ENCODE data around the gene BMP6.

BMP6 gene

GRCh38 chr6:7899889-7900213 is 174.0 kb downstream of the BMP6 start:
- Histone ChIP-seq H3K36me3 (ENCODE audit: insufficient read depth, low read length) (peaks cover 99% of the 10 kb centered on the region), H3K9ac (ENCODE audit: low read depth, low read length) (no peak overlapping the region), H3K9me3 (ENCODE audit: insufficient read depth, low read depth, low read length) (no peaks in the 10 kb centered on the region), H3K27ac (ENCODE audit: low read depth, low read length) (no peak overlapping the region), H3K4me1 (ENCODE audit: insufficient read depth, low read length) (no peaks in the 10 kb centered on the region), H3K4me3 (ENCODE audit: low read length) (no peak overlapping the region), H3K27me3 (ENCODE audit: insufficient read depth, low read length) (no peaks in the 10 kb centered on the region)
- 89% methylated on average over 4 of the region's 4 CpGs for WGBS

- WGBS, result 90% methylated on average over 2 of the region's 2 CpGs
- H3K4me3 ChIP-seq (ENCODE audit: low read length), result no peak overlapping the region
- no peak overlapping the region for H3K9ac ChIP-seq (ENCODE audit: low read depth, low read length)
- no peak overlapping the region for H3K27ac ChIP-seq (ENCODE audit: low read depth, low read length)
- H3K9me3 ChIP-seq (ENCODE audit: insufficient read depth, low read depth, low read length), result no peaks in the 10 kb centered on the region
- H3K4me1 ChIP-seq (ENCODE audit: insufficient read depth, low read length), result no peaks in the 10 kb centered on the region
- peaks cover 92% of the 10 kb centered on the region for H3K36me3 ChIP-seq (ENCODE audit: insufficient read depth, low read length)
- H3K27me3 ChIP-seq (ENCODE audit: insufficient read depth, low read length), result no peaks in the 10 kb centered on the region
These were observed 174.7 kb downstream of the BMP6 start for GRCh38 chr6:7900621-7901020.

- H3K4me3 ChIP-seq (ENCODE audit: low read length), result no peak overlapping the region
- H3K27me3 ChIP-seq (ENCODE audit: insufficient read depth, low read length), result no peaks in the 10 kb centered on the region
- no peaks in the 10 kb centered on the region for H3K4me1 ChIP-seq (ENCODE audit: insufficient read depth, low read length)
- 98% methylated on average over 9 of the region's 9 CpGs for WGBS
- H3K27ac ChIP-seq (ENCODE audit: low read depth, low read length), result no peak overlapping the region
- H3K9ac ChIP-seq (ENCODE audit: low read depth, low read length), result no peak overlapping the region
- H3K36me3 ChIP-seq (ENCODE audit: insufficient read depth, low read length), result peaks cover 87% of the 10 kb centered on the region
- H3K9me3 ChIP-seq (ENCODE audit: insufficient read depth, low read depth, low read length), result no peaks in the 10 kb centered on the region
These were observed 175.2 kb downstream of the BMP6 start for GRCh38 chr6:7901056-7901455.

- 92% methylated on average over 4 of the region's 4 CpGs for WGBS
- H3K9ac ChIP-seq (ENCODE audit: low read depth, low read length), result no peak overlapping the region
- no peak overlapping the region for H3K27ac ChIP-seq (ENCODE audit: low read depth, low read length)
- H3K4me1 ChIP-seq (ENCODE audit: insufficient read depth, low read length), result no peaks in the 10 kb centered on the region
- no peaks in the 10 kb centered on the region for H3K27me3 ChIP-seq (ENCODE audit: insufficient read depth, low read length)
- no peak overlapping the region for H3K4me3 ChIP-seq (ENCODE audit: low read length)
- no peaks in the 10 kb centered on the region for H3K9me3 ChIP-seq (ENCODE audit: insufficient read depth, low read depth, low read length)
- peaks cover 80% of the 10 kb centered on the region for H3K36me3 ChIP-seq (ENCODE audit: insufficient read depth, low read length)
These were observed 175.9 kb downstream of the BMP6 start for GRCh38 chr6:7901780-7902179.

- H3K27ac ChIP-seq (ENCODE audit: low read depth, low read length), result no peak overlapping the region
- H3K4me3 ChIP-seq (ENCODE audit: low read length), result no peak overlapping the region
- H3K4me1 ChIP-seq (ENCODE audit: insufficient read depth, low read length), result no peaks in the 10 kb centered on the region
- peaks cover 78% of the 10 kb centered on the region for H3K36me3 ChIP-seq (ENCODE audit: insufficient read depth, low read length)
- H3K9me3 ChIP-seq (ENCODE audit: insufficient read depth, low read depth, low read length), result no peaks in the 10 kb centered on the region
- H3K9ac ChIP-seq (ENCODE audit: low read depth, low read length), result no peak overlapping the region
- H3K27me3 ChIP-seq (ENCODE audit: insufficient read depth, low read length), result no peaks in the 10 kb centered on the region
- WGBS, result 92% methylated on average over 8 of the region's 8 CpGs
These were observed 176.3 kb downstream of the BMP6 start for GRCh38 chr6:7902221-7902620.

- Histone ChIP-seq H3K4me3 (ENCODE audit: low read length) (no peak overlapping the region), H3K36me3 (ENCODE audit: insufficient read depth, low read length) (peaks cover 74% of the 10 kb centered on the region), H3K4me1 (ENCODE audit: insufficient read depth, low read length) (no peaks in the 10 kb centered on the region), H3K27ac (ENCODE audit: low read depth, low read length) (no peak overlapping the region), H3K27me3 (ENCODE audit: insufficient read depth, low read length) (no peaks in the 10 kb centered on the region), H3K9me3 (ENCODE audit: insufficient read depth, low read depth, low read length) (no peaks in the 10 kb centered on the region), H3K9ac (ENCODE audit: low read depth, low read length) (no peak overlapping the region)
- WGBS, result 100% methylated on average over 1 of the region's 1 CpG
These were observed 177.0 kb downstream of the BMP6 start for GRCh38 chr6:7902867-7903266.

GRCh38 chr6:7903673-7904072 is 177.8 kb downstream of the BMP6 start:
- H3K4me3 ChIP-seq (ENCODE audit: low read length), result no peak overlapping the region
- H3K9me3 ChIP-seq (ENCODE audit: insufficient read depth, low read depth, low read length), result no peaks in the 10 kb centered on the region
- peaks cover 66% of the 10 kb centered on the region for H3K36me3 ChIP-seq (ENCODE audit: insufficient read depth, low read length)
- no peak overlapping the region for H3K27ac ChIP-seq (ENCODE audit: low read depth, low read length)
- H3K4me1 ChIP-seq (ENCODE audit: insufficient read depth, low read length), result no peaks in the 10 kb centered on the region
- 97% methylated on average over 3 of the region's 3 CpGs for WGBS
- no peaks in the 10 kb centered on the region for H3K27me3 ChIP-seq (ENCODE audit: insufficient read depth, low read length)
- no peak overlapping the region for H3K9ac ChIP-seq (ENCODE audit: low read depth, low read length)

GRCh38 chr6:7904654-7905319 is 178.9 kb downstream of the BMP6 start:
- 95% methylated on average over 5 of the region's 5 CpGs for WGBS
- no peaks in the 10 kb centered on the region for H3K9me3 ChIP-seq (ENCODE audit: insufficient read depth, low read depth, low read length)
- peaks cover 55% of the 10 kb centered on the region for H3K36me3 ChIP-seq (ENCODE audit: insufficient read depth, low read length)
- H3K27ac ChIP-seq (ENCODE audit: low read depth, low read length), result no peak overlapping the region
- H3K9ac ChIP-seq (ENCODE audit: low read depth, low read length), result no peak overlapping the region
- H3K4me1 ChIP-seq (ENCODE audit: insufficient read depth, low read length), result no peaks in the 10 kb centered on the region
- no peak overlapping the region for H3K4me3 ChIP-seq (ENCODE audit: low read length)
- no peaks in the 10 kb centered on the region for H3K27me3 ChIP-seq (ENCODE audit: insufficient read depth, low read length)

- no peak overlapping the region for H3K4me3 ChIP-seq (ENCODE audit: low read length)
- H3K27me3 ChIP-seq (ENCODE audit: insufficient read depth, low read length), result no peaks in the 10 kb centered on the region
- H3K9me3 ChIP-seq (ENCODE audit: insufficient read depth, low read depth, low read length), result no peaks in the 10 kb centered on the region
- WGBS, result 94% methylated on average over 2 of the region's 2 CpGs
- H3K36me3 ChIP-seq (ENCODE audit: insufficient read depth, low read length), result peaks cover 49% of the 10 kb centered on the region
- no peak overlapping the region for H3K27ac ChIP-seq (ENCODE audit: low read depth, low read length)
- H3K9ac ChIP-seq (ENCODE audit: low read depth, low read length), result no peak overlapping the region
- no peaks in the 10 kb centered on the region for H3K4me1 ChIP-seq (ENCODE audit: insufficient read depth, low read length)
These were observed 179.5 kb downstream of the BMP6 start for GRCh38 chr6:7905416-7905815.

- peaks cover 10% of the 10 kb centered on the region for H3K27me3 ChIP-seq (ENCODE audit: insufficient read depth, low read length)
- H3K36me3 ChIP-seq (ENCODE audit: insufficient read depth, low read length), result peaks cover 35% of the 10 kb centered on the region
- 0 out of 2 replicates have a peak, but pooled peaks cover 3% of the 10 kb centered on the region for H3K4me1 ChIP-seq (ENCODE audit: insufficient read depth, low read length)
- H3K9me3 ChIP-seq (ENCODE audit: insufficient read depth, low read depth, low read length), result no peaks in the 10 kb centered on the region
- H3K27ac ChIP-seq (ENCODE audit: low read depth, low read length), result no peak overlapping the region
- no peak overlapping the region for H3K4me3 ChIP-seq (ENCODE audit: low read length)
- WGBS, result 95% methylated on average over 4 of the region's 4 CpGs
- H3K9ac ChIP-seq (ENCODE audit: low read depth, low read length), result no peak overlapping the region
These were observed 180.8 kb downstream of the BMP6 start for GRCh38 chr6:7906741-7907140.

GRCh38 chr6:7907159-7907558 is 181.3 kb downstream of the BMP6 start:
- WGBS, result 94% methylated on average over 4 of the region's 4 CpGs
- Histone ChIP-seq H3K9me3 (ENCODE audit: insufficient read depth, low read depth, low read length) (no peaks in the 10 kb centered on the region), H3K9ac (ENCODE audit: low read depth, low read length) (no peak overlapping the region), H3K27ac (ENCODE audit: low read depth, low read length) (no peak overlapping the region), H3K36me3 (ENCODE audit: insufficient read depth, low read length) (peaks cover 31% of the 10 kb centered on the region), H3K4me1 (ENCODE audit: insufficient read depth, low read length) (0 out of 2 replicates have a peak, but pooled peaks cover 3% of the 10 kb centered on the region), H3K27me3 (ENCODE audit: insufficient read depth, low read length) (peaks cover 14% of the 10 kb centered on the region), H3K4me3 (ENCODE audit: low read length) (no peak overlapping the region)

Measured in HUES64 (cell line).